ENCODE data around the gene ELN.

GRCh38 chr7:74038194-74038961, 10.4 kb downstream of the ELN start:
- TF ChIP-seq CTCF (IDR thresholded peaks at IDR 0.05) (no peak), POLR2A (IDR thresholded peaks at IDR 0.05) (no peak)
